GM19372 (cell line): ENCODE results near the gene NCKAP5.

Source experiments
- ATAC-seq: cut with Tn5 transposase; IDR thresholded peaks from one replicate; pipeline ENCODE4 v1.9.1; 2021; ENCODE audit warnings: mild to moderate bottlenecking, low read depth, moderate library complexity; ENCODE audit not compliant: unreplicated experiment

NCKAP5 gene

GRCh38 chr2:133130548-133131246, 437.6 kb downstream of the NCKAP5 start:
- no peak for ATAC-seq

- ATAC-seq, result no peak
These were observed 443.8 kb downstream of the NCKAP5 start for GRCh38 chr2:133124446-133124845.

- ATAC-seq, result no peak
These were observed 444.4 kb downstream of the NCKAP5 start for GRCh38 chr2:133123904-133124303.

GRCh38 chr2:133123393-133123792, 444.9 kb downstream of the NCKAP5 start:
- ATAC-seq, result no peak

- ATAC-seq, result no peak
These were observed 445.7 kb downstream of the NCKAP5 start for GRCh38 chr2:133122529-133122928.

- ATAC-seq, result no peak
These were observed 448.0 kb downstream of the NCKAP5 start for GRCh38 chr2:133120310-133120709.

GRCh38 chr2:133110201-133110600, 458.1 kb downstream of the NCKAP5 start:
- no peak for ATAC-seq

GRCh38 chr2:133109772-133110171, 458.5 kb downstream of the NCKAP5 start:
- ATAC-seq, result no peak

- ATAC-seq, result no peak
These were observed 461.0 kb downstream of the NCKAP5 start for GRCh38 chr2:133107058-133107815.

GRCh38 chr2:133104871-133105270, 463.4 kb downstream of the NCKAP5 start:
- ATAC-seq, result no peak

GRCh38 chr2:133098787-133099186, 469.5 kb downstream of the NCKAP5 start:
- no peak for ATAC-seq

GRCh38 chr2:133097666-133098065, 470.6 kb downstream of the NCKAP5 start:
- ATAC-seq, result no peak

GRCh38 chr2:133092571-133092970, 475.7 kb downstream of the NCKAP5 start:
- no peak for ATAC-seq

GRCh38 chr2:133090358-133090757, 477.9 kb downstream of the NCKAP5 start:
- ATAC-seq, result no peak

GRCh38 chr2:133086176-133086575, 482.1 kb downstream of the NCKAP5 start:
- ATAC-seq, result no peak

- no peak for ATAC-seq
These were observed 482.6 kb downstream of the NCKAP5 start for GRCh38 chr2:133085646-133086045.

- ATAC-seq, result no peak
These were observed 486.2 kb downstream of the NCKAP5 start for GRCh38 chr2:133082034-133082433.

- no peak for ATAC-seq
These were observed 487.4 kb downstream of the NCKAP5 start for GRCh38 chr2:133080822-133081221.

GRCh38 chr2:133078667-133079411, 489.4 kb downstream of the NCKAP5 start:
- ATAC-seq, result no peak

GRCh38 chr2:133077269-133077822, 490.9 kb downstream of the NCKAP5 start:
- ATAC-seq, result no peak
